ENCODE measurements around the gene KIAA1671. TPM values are rescaled to one million over a fixed set of nuclear protein-coding genes. Genes with fewer than 3 reads are reported as not detected.
A peak's percentile ranks its signal among the peaks of the same experiment; 100 is the strongest.

The KIAA1671 gene
- total and polyA plus RNA-seq, 2 of the 13 experiments (the other 11 are each of a cell fraction or from before 2014, with no cell fraction given): 13.5 to 13.6 TPM

DNA sequence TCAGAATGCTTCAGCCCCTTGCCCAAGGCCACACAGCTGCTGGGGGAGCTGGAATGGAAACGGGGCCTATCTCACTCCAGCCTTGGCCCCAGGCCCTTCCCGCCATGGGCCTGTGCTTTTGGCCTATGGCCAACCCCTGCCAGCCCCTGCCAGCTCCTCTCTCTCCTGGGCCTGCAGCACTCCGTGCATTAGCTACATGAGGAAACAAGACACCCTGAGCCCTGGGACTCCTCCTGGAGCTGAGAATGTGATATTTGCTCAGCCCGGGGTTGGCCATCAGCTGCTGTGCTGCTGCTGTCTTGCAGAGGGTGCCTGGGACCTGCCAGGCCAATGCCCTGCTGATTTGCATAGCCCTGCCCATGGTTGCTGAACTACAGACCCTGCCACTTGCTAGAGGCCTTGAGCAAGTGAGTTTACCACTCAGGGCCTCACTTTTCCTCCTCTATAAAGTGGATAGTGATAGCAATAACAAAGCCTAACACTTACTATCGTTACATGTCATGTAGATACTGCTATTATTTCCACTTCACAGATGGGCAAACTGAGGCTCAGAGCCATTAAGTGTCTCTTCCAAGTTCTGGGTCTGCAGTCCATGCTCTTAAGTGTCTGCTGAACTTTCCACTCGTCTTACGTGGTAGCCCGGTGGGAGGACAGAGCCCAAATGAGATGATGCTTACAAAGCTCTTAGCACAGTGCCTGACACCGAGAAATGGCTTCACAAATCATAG, 99.6 kb downstream of the KIAA1671 start (continued):
- no peak for TF ChIP-seq ZNF737 (CRISPR knock-in tag; IDR thresholded peaks at IDR 0.05; ENCODE audit: borderline replicate concordance)
- TF ChIP-seq HNRNPL (IDR thresholded peaks at IDR 0.05; ENCODE audit: low read depth, low read length): 0 out of 2 replicates have a peak, but pooled peaks have one; percentile 52
- no peak for TF ChIP-seq KDM5B (CRISPR knock-in tag; IDR thresholded peaks at IDR 0.05; ENCODE audit: borderline replicate concordance)
- TF ChIP-seq, protein P1, sequence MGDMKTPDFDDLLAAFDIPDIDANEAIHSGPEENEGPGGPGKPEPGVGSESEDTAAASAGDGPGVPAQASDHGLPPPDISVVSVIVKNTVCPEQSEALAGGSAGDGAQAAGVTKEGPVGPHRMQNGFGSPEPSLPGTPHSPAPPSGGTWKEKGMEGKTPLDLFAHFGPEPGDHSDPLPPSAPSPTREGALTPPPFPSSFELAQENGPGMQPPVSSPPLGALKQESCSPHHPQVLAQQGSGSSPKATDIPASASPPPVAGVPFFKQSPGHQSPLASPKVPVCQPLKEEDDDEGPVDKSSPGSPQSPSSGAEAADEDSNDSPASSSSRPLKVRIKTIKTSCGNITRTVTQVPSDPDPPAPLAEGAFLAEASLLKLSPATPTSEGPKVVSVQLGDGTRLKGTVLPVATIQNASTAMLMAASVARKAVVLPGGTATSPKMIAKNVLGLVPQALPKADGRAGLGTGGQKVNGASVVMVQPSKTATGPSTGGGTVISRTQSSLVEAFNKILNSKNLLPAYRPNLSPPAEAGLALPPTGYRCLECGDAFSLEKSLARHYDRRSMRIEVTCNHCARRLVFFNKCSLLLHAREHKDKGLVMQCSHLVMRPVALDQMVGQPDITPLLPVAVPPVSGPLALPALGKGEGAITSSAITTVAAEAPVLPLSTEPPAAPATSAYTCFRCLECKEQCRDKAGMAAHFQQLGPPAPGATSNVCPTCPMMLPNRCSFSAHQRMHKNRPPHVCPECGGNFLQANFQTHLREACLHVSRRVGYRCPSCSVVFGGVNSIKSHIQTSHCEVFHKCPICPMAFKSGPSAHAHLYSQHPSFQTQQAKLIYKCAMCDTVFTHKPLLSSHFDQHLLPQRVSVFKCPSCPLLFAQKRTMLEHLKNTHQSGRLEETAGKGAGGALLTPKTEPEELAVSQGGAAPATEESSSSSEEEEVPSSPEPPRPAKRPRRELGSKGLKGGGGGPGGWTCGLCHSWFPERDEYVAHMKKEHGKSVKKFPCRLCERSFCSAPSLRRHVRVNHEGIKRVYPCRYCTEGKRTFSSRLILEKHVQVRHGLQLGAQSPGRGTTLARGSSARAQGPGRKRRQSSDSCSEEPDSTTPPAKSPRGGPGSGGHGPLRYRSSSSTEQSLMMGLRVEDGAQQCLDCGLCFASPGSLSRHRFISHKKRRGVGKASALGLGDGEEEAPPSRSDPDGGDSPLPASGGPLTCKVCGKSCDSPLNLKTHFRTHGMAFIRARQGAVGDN (CRISPR knock-in tag; IDR thresholded peaks at IDR 0.05): peak; percentile 56
- peak; percentile 64; the same call in 1 of the 2 replicates for TF ChIP-seq KDM1A (CRISPR knock-in tag; IDR thresholded peaks at IDR 0.05)
- TF ChIP-seq, protein P2, sequence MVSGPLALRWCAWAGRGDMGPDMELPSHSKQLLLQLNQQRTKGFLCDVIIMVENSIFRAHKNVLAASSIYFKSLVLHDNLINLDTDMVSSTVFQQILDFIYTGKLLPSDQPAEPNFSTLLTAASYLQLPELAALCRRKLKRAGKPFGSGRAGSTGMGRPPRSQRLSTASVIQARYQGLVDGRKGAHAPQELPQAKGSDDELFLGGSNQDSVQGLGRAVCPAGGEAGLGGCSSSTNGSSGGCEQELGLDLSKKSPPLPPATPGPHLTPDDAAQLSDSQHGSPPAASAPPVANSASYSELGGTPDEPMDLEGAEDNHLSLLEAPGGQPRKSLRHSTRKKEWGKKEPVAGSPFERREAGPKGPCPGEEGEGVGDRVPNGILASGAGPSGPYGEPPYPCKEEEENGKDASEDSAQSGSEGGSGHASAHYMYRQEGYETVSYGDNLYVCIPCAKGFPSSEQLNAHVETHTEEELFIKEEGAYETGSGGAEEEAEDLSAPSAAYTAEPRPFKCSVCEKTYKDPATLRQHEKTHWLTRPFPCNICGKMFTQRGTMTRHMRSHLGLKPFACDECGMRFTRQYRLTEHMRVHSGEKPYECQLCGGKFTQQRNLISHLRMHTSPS (CRISPR knock-in tag; IDR thresholded peaks at IDR 0.05; ENCODE audit: low read depth): peak; percentile 75; the same call in 1 of the 2 replicates
- TF ChIP-seq NFATC3 (CRISPR knock-in tag; IDR thresholded peaks at IDR 0.05): no peak
- TF ChIP-seq HOXA9 (CRISPR knock-in tag; IDR thresholded peaks at IDR 0.05; ENCODE audit: borderline replicate concordance): no peak
